Measurements from ENCODE around the gene NOBOX. TPM values are rescaled to one million over a fixed set of nuclear protein-coding genes. Genes with fewer than 3 reads are reported as not detected.
"Not testable (repeated sequence)": the region's sequence is repeated elsewhere in the genome, so short reads cannot be mapped to it uniquely, and the experiment has no call there.

NOBOX gene
- total RNA-seq, result not detected

DNA sequence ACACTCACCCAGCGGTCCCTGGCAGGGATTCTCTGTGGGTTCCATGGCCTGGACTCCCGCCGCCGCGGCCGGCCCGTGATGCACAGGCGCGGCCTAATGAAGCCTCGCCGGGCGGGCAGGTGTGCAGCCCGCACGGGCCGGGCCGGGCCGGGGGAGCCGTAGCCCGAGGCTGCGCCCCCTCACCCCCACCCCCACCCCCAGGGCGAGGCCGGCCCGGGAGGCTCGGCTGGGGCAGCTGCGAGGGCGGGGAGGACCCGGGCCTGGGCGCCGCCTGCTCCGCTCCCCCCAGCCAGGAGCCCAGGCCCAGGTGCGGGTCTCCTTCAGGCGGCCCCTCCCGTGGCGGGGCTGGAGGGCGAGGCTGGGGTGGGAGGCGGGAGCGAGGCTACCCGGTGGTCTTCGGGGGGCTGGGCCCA lies at the start of gene NOBOX:
TSS of gene NOBOX (minus strand) at position 45 of the 413 bp plus-strand sequence.
- Mint-ChIP-seq H3K4me3 (no peak within 1 kb of the TSS), H3K27ac (no peak within 1 kb of the TSS), H3K9me3 (no peaks in the 10 kb centered on the region), H3K4me1 (ENCODE audit: low read depth) (no peaks in the 10 kb centered on the region), H3K36me3 (ENCODE audit: low read depth) (no peaks in the 10 kb centered on the region), H3K27me3 (ENCODE audit: low read depth) (no peaks in the 10 kb centered on the region)
- CTCF ChIA-PET, result no interaction called here
- DNase-seq, result no peak
- intact Hi-C loops (cut with micrococcal nuclease), result no loop called here

GRCh38 chr7:144452064-144452463 lies 48.6 kb upstream of the NOBOX start:
- intact Hi-C loops (cut with micrococcal nuclease), result no loop called here
- CTCF ChIA-PET, result interaction anchor here (0.8 kb wide), 1 partner anchor 17 kb away, joined by 4 read pairs; no protein-coding TSS in a partner anchor
- peaks cover 28% of the 10 kb centered on the region for H3K36me3 Mint-ChIP-seq (ENCODE audit: low read depth)
- no peak overlapping the region for H3K27ac Mint-ChIP-seq
- H3K27me3 Mint-ChIP-seq (ENCODE audit: low read depth), result no peaks in the 10 kb centered on the region
- H3K4me3 Mint-ChIP-seq, result no peak overlapping the region
- DNase-seq, result no peak
- H3K9me3 Mint-ChIP-seq, result peaks cover 16% of the 10 kb centered on the region
- H3K4me1 Mint-ChIP-seq (ENCODE audit: low read depth), result no peaks in the 10 kb centered on the region

GRCh38 chr7:144445590-144445989 lies 42.1 kb upstream of the NOBOX start:
- DNase-seq, result no peak
- intact Hi-C loops (cut with micrococcal nuclease), result no loop called here
- Mint-ChIP-seq H3K27me3 (ENCODE audit: low read depth) (no peaks in the 10 kb centered on the region), H3K36me3 (ENCODE audit: low read depth) (no peaks in the 10 kb centered on the region), H3K4me1 (ENCODE audit: low read depth) (no peaks in the 10 kb centered on the region), H3K4me3 (no peak overlapping the region), H3K9me3 (no peaks in the 10 kb centered on the region), H3K27ac (no peak overlapping the region)
- CTCF ChIA-PET, result no interaction called here

- Mint-ChIP-seq H3K27ac (no peak overlapping the region), H3K9me3 (no peaks in the 10 kb centered on the region), H3K27me3 (ENCODE audit: low read depth) (no peaks in the 10 kb centered on the region), H3K4me1 (ENCODE audit: low read depth) (no peaks in the 10 kb centered on the region), H3K36me3 (ENCODE audit: low read depth) (no peaks in the 10 kb centered on the region), H3K4me3 (no peak overlapping the region)
- no peak for DNase-seq
- CTCF ChIA-PET, result no interaction called here
- intact Hi-C loops (cut with micrococcal nuclease), result loop anchor here (5.0 kb wide), 1 partner anchor 262 kb away; no protein-coding TSS in a partner anchor
Measured at GRCh38 chr7:144439717-144440205, 36.3 kb upstream of the NOBOX start.

GRCh38 chr7:144438759-144439158 lies 35.3 kb upstream of the NOBOX start:
- H3K36me3 Mint-ChIP-seq (ENCODE audit: low read depth), result no peaks in the 10 kb centered on the region
- CTCF ChIA-PET, result interaction anchor here (1.1 kb wide), 1 partner anchor 15 kb away, joined by 3 read pairs; no protein-coding TSS in a partner anchor

GRCh38 chr7:144437370-144438191 lies 34.1 kb upstream of the NOBOX start:
- H3K36me3 Mint-ChIP-seq (ENCODE audit: low read depth), result no peaks in the 10 kb centered on the region
- H3K27me3 Mint-ChIP-seq (ENCODE audit: low read depth), result no peaks in the 10 kb centered on the region
- no peak overlapping the region for H3K27ac Mint-ChIP-seq
- H3K4me3 Mint-ChIP-seq, result no peak overlapping the region
- H3K4me1 Mint-ChIP-seq (ENCODE audit: low read depth), result no peaks in the 10 kb centered on the region
- intact Hi-C loops (cut with micrococcal nuclease), result loop anchor here (1.0 to 5.0 kb wide), 2 partner anchors 45 to 260 kb away; no protein-coding TSS in a partner anchor
- CTCF ChIA-PET, result interaction anchor here (0.7 to 1.6 kb wide), 6 partner anchors 19 to 68 kb away, joined by 3 to 7 read pairs (median 4); no protein-coding TSS in a partner anchor
- H3K9me3 Mint-ChIP-seq, result no peaks in the 10 kb centered on the region
- peak; percentile 83 for DNase-seq

More at GRCh38 chr7:144438759-144439158, 35.3 kb upstream of the NOBOX start:
- H3K27me3 Mint-ChIP-seq (ENCODE audit: low read depth), result no peaks in the 10 kb centered on the region
- H3K4me1 Mint-ChIP-seq (ENCODE audit: low read depth), result no peaks in the 10 kb centered on the region
- no peak overlapping the region for H3K27ac Mint-ChIP-seq
- intact Hi-C loops (cut with micrococcal nuclease), result loop anchor here (5.0 kb wide), 1 partner anchor 261 kb away; no protein-coding TSS in a partner anchor
- H3K9me3 Mint-ChIP-seq, result no peaks in the 10 kb centered on the region
- DNase-seq, result no peak
- no peak overlapping the region for H3K4me3 Mint-ChIP-seq

- DNase-seq, result no peak
- Mint-ChIP-seq H3K4me1 (ENCODE audit: low read depth) (no peaks in the 10 kb centered on the region), H3K27ac (no peak overlapping the region), H3K4me3 (no peak overlapping the region), H3K36me3 (ENCODE audit: low read depth) (no peaks in the 10 kb centered on the region), H3K27me3 (ENCODE audit: low read depth) (no peaks in the 10 kb centered on the region), H3K9me3 (no peaks in the 10 kb centered on the region)
- intact Hi-C loops (cut with micrococcal nuclease), result loop anchor here (5.0 kb wide), 1 partner anchor 259 kb away; no protein-coding TSS in a partner anchor
- CTCF ChIA-PET, result interaction anchor here (0.9 to 1.2 kb wide), 2 partner anchors 26 to 43 kb away, joined by 3 to 5 read pairs; no protein-coding TSS in a partner anchor
Measured at GRCh38 chr7:144436500-144436899, 33.0 kb upstream of the NOBOX start.

- no peak overlapping the region for H3K27ac Mint-ChIP-seq
- no peak overlapping the region for H3K4me3 Mint-ChIP-seq
- intact Hi-C loops (cut with micrococcal nuclease), result no loop called here
- no peaks in the 10 kb centered on the region for H3K4me1 Mint-ChIP-seq (ENCODE audit: low read depth)
- H3K36me3 Mint-ChIP-seq (ENCODE audit: low read depth), result peaks cover 7% of the 10 kb centered on the region
- DNase-seq, result no peak
- H3K27me3 Mint-ChIP-seq (ENCODE audit: low read depth), result no peaks in the 10 kb centered on the region
- CTCF ChIA-PET, result no interaction called here
- peaks cover 32% of the 10 kb centered on the region for H3K9me3 Mint-ChIP-seq
Measured at GRCh38 chr7:144428431-144428830, 24.9 kb upstream of the NOBOX start.

GRCh38 chr7:144427539-144427938 lies 24.0 kb upstream of the NOBOX start:
- H3K36me3 Mint-ChIP-seq (ENCODE audit: low read depth); H3K4me1 Mint-ChIP-seq (ENCODE audit: low read depth); H3K27ac Mint-ChIP-seq; CTCF ChIA-PET; DNase-seq; intact Hi-C loops (cut with micrococcal nuclease); H3K27me3 Mint-ChIP-seq (ENCODE audit: low read depth); H3K4me3 Mint-ChIP-seq: not testable (repeated sequence)
- peaks cover 32% of the 10 kb centered on the region for H3K9me3 Mint-ChIP-seq

DNA sequence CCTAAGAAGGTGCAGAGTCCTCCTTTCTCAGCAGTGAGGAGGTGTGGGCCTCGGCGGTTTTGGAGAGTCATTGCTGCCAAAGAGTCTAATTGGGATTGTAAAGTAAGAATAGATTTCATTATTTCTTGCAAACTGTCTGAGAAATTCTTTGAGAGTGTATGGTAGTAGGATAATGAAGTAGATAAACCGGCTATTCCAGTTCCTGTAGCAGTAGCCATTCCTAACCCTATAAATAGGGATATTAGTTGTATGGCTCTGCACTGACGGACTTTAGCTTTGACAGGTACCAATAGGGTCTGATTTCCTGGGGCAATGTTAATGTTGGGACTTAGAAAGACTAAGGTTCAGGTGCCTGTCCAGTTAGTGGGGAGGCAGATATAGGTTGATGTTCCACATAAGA lies 15.4 kb upstream of the NOBOX start:
- H3K27ac Mint-ChIP-seq; H3K9me3 Mint-ChIP-seq; DNase-seq; H3K27me3 Mint-ChIP-seq (ENCODE audit: low read depth); CTCF ChIA-PET; intact Hi-C loops (cut with micrococcal nuclease); H3K4me1 Mint-ChIP-seq (ENCODE audit: low read depth); H3K36me3 Mint-ChIP-seq (ENCODE audit: low read depth); H3K4me3 Mint-ChIP-seq: not testable (repeated sequence)

GRCh38 chr7:144416341-144416740 lies 12.8 kb upstream of the NOBOX start:
- Mint-ChIP-seq H3K36me3 (ENCODE audit: low read depth) (no peaks in the 10 kb centered on the region), H3K4me1 (ENCODE audit: low read depth) (no peaks in the 10 kb centered on the region), H3K27me3 (ENCODE audit: low read depth) (peaks cover 7% of the 10 kb centered on the region), H3K4me3 (no peak overlapping the region), H3K27ac (no peak overlapping the region), H3K9me3 (peaks cover 5% of the 10 kb centered on the region)
- CTCF ChIA-PET, result no interaction called here
- DNase-seq, result no peak
- intact Hi-C loops (cut with micrococcal nuclease), result no loop called here

DNA sequence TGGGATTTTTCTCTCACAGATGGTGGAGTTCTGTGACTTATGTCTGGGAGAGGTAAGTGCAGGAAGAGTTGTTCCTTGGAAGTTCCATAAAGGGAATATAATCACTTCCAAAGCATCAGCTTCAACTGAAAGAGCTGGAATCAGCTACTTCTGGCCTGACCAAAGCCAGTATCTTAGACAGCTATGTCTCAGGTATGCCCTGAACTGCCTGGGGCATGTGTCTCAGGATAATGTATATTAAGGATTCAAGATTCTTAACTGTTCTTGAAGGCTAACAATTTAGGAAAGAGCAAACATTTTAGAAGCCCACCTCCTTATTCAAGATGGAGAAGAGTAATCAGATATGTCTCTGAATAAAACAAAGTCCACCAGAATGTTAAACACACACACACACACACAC lies 12.4 kb upstream of the NOBOX start:
- intact Hi-C loops (cut with micrococcal nuclease), result no loop called here
- Mint-ChIP-seq H3K27ac (no peak overlapping the region), H3K27me3 (ENCODE audit: low read depth) (peaks cover 7% of the 10 kb centered on the region), H3K4me1 (ENCODE audit: low read depth) (no peaks in the 10 kb centered on the region), H3K9me3 (peaks cover 5% of the 10 kb centered on the region), H3K4me3 (no peak overlapping the region), H3K36me3 (ENCODE audit: low read depth) (no peaks in the 10 kb centered on the region)
- CTCF ChIA-PET, result no interaction called here
- DNase-seq, result no peak

GRCh38 chr7:144414815-144415214 lies 11.3 kb upstream of the NOBOX start:
- CTCF ChIA-PET, result no interaction called here

More at GRCh38 chr7:144414815-144415214, 11.3 kb upstream of the NOBOX start:
- Mint-ChIP-seq H3K27ac (no peak overlapping the region), H3K4me3 (no peak overlapping the region), H3K36me3 (ENCODE audit: low read depth) (no peaks in the 10 kb centered on the region), H3K4me1 (ENCODE audit: low read depth) (no peaks in the 10 kb centered on the region), H3K9me3 (peaks cover 5% of the 10 kb centered on the region), H3K27me3 (ENCODE audit: low read depth) (peaks cover 7% of the 10 kb centered on the region)
- intact Hi-C loops (cut with micrococcal nuclease), result no loop called here
- DNase-seq, result no peak

Measured in activated naive CD4-positive, alpha-beta T cell treated with anti-CD3 and anti-CD28 coated beads for 36 hours (primary cell).